Measurements from ENCODE around the gene FOXK1.

FOXK1 gene

DNA sequence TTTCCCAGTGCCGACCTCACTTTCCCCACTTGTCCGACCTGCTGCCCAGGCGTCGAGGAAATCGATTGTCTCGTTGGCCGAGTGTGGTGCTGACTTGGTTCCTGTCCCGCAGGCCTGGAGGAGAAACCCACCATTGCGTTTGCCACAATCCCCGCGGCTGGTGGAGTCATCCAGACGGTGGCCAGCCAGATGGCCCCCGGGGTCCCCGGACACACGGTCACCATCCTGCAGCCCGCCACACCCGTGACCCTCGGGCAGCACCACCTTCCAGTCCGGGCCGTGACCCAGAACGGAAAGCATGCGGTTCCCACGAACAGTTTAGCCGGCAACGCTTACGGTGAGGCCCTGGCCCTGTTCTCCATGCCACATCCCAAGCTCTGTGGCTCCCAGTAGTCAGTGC is 78.9 kb downstream of the FOXK1 start:
- in situ Hi-C loops (cut with MboI; ENCODE audit: low sequenced_read_pairs): loop anchor here (25.0 kb wide), 1 partner anchor 124 kb away; no protein-coding TSS in a partner anchor

- in situ Hi-C loops (cut with MboI; ENCODE audit: low sequenced_read_pairs): loop anchor here (25.0 kb wide), 1 partner anchor 125 kb away; no protein-coding TSS in a partner anchor
These were observed 80.3 kb downstream of the FOXK1 start for GRCh38 chr7:4762121-4763055.

DNA sequence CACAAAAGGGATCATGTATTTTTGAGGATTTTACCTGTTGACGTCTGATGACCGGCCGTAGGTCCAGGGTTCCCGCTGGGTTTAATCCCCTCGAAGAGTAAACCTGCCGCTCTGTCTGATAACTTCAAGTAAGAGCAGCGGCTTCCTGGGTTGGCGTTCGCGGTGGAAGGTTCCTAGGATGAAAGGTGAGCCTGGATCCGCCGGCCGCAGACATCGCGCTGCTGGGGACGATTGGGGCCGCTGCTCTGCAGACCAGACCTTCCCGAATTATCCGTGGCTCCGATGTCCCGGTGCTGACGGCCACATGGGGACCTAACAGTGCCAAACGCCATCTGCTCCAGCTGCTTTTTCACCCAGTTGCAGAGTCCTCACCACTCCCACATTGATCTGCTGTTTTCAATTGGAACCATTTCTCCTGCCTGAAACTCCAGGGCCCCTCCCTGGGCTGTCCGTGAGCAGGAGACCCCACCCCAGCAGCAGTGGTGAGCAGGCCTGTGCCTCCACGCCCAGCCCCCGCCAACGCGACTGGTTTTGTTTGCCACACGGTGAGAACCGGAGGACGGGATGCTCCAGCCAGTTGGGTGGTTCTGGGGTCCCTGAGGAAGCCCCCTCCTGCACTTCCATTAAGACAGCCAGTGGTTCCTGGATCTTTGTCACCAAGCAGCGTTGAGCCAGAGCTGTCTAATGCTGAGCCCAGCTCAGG is 81.1 kb downstream of the FOXK1 start:
- in situ Hi-C loops (cut with MboI; ENCODE audit: low sequenced_read_pairs): loop anchor here (25.0 kb wide), 1 partner anchor 126 kb away; no protein-coding TSS in a partner anchor

- in situ Hi-C loops (cut with MboI; ENCODE audit: low sequenced_read_pairs): loop anchor here (25.0 kb wide), 1 partner anchor 126 kb away; no protein-coding TSS in a partner anchor
These were observed 81.7 kb downstream of the FOXK1 start for GRCh38 chr7:4763794-4764185.

DNA sequence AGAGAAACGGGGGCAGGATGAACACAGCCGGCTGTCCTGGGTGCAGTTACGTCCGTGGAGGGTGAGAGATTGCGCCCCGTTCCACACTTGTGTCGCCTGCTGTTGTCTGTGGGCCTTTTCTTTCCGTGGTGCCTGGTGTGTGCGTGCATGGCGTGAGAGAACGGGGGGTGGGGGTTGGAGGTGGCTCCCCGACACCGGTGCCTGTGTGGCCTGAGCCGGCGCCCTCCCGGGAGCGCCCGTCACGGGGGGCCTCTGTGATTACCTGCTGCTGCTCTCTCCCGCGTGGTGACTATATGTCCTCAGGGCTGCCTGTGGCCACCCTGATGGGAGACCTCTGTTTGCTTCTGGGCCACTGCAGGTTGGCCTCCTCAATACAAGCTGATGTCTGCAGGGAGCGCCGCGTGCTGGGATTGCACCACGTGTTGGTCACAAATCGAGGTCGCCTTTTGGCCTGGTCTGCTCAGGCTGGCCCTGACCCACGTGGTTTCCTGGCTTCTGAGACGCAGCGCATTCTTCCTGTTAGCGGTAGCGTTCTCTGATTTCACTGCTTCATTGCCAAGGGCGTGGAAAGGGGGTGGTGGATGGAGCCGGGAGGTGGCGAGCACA is 82.4 kb downstream of the FOXK1 start:
- in situ Hi-C loops (cut with MboI; ENCODE audit: low sequenced_read_pairs): loop anchor here (25.0 kb wide), 1 partner anchor 127 kb away; no protein-coding TSS in a partner anchor

DNA sequence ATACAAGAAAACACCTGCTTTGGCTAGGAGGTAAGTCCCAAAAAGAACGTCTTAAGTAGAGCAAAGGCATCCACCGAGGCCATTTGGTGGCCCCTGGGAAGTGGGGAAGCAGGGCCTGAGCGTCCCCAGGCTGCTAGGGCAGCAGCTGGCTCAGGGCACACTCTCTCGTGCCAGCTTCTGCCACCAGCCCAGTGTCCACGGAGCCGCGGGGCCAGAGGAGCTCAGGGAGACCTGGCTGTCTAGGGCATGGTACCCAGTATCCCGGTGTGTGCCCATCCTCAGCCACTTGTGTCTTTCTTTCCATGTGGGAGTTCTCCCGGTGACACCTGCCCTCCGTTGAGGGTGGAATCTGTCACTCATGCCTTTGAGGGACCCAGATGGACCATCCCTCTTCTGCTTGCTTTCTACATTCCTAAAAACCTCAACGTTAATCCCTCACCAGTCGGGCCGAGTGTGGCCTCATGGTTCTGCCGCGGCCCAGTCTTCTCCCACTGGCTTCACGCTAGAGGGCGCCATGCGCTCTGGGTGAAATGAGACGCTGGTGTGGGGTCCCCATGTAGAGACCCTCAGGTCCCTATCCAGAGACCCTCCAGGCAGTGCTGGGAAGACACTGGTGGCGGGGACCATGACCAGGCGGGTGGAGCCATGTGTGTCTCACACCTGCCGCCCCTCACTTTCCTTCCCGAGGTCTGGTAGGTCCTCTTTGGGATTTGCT is 83.8 kb downstream of the FOXK1 start:
- in situ Hi-C loops (cut with MboI; ENCODE audit: low sequenced_read_pairs): loop anchor here (25.0 kb wide), 1 partner anchor 129 kb away; no protein-coding TSS in a partner anchor

DNA sequence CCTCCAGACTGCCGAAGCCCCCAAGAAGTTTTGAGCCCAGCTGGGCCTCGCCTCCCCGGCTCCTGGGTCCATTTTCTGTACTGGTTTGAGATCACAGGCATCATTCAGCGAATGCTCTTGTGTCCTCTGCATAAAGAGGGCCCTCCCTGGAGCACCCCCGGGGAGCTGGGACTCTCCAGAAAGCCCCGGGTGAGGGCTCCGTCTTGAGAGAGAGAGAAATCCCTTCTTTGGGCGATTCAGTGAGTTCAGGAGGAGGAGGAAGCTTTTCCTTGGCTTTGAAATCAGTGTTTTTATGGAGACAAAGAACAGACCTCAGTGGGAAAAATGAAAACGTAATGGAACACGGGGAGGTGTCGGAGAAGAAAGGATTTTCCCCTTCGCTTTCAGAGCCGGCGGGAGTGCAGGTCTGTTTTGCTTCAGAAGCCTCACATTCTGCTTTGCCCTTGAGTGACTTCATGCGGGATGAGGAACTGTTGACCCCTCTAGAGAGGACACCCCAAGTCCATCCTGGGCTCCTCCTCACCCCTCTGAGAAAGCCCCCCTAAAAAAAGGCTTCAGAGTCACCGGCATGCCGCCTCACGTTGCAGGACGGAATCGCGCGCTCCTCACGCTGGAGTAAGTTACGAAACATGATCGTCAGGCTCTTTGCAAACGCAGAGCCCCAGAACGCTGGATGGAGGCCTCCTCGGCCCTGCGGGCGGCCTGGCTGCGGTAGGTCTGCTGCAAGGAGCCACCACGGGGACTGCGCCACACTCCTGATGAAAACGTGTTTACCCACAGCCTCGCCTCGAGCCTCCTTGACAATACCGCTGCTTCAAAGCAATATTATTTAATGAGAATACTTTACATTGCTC is 84.8 kb downstream of the FOXK1 start:
- in situ Hi-C loops (cut with MboI; ENCODE audit: low sequenced_read_pairs): loop anchor here (25.0 kb wide), 1 partner anchor 130 kb away; no protein-coding TSS in a partner anchor

DNA sequence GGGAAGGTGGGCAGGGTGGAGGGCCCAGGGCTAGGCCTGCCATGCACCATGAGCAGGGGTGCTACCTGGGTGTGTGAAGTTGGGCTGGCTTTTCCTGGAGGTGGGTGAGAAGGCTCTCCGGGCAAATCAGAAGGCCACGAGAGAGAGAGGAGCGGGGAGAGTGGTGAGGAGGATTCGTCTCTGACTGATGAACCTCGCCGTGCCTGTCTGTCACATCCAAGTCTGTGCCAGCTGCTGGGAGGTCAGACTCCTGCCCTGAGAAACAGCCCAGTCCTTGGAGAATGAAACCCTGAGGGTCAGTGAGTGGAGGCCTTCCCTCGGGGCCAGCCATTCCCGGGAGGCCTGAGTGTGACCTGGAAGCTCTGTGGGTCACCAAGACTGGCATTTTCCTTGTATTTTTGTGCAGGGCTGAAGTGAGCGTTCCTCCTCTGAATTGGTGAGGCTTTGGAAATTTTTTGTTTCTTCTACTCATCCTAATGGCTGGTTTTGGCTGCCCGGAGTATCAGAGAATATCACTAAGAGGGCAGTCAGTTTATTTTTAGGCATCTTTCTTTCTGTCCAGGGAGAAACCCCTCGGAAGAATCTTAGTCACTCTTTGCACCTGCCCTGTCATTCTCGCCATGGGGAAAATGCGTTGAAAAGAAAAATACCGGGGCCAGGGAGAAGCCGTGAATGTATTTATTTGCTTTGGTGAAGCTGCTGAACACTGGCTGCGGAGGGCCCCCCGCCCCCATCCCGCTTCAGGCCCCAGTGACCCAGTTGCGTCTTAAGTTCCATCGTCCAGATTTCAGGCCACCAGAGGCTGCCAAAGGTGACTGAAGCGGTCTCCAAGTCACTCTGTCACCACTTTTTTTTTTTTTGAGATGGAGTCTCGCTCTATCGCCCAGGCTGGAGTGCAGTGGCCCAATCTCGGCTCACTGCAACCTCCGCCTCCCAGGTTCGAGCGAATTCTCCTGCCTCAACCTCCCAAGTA is 86.8 kb downstream of the FOXK1 start:
- in situ Hi-C loops (cut with MboI; ENCODE audit: low sequenced_read_pairs): loop anchor here (25.0 kb wide), 1 partner anchor 132 kb away; no protein-coding TSS in a partner anchor

GRCh38 chr7:4769761-4770160 is 87.7 kb downstream of the FOXK1 start:
- in situ Hi-C loops (cut with MboI; ENCODE audit: low sequenced_read_pairs): loop anchor here (25.0 kb wide), 1 partner anchor 132 kb away; no protein-coding TSS in a partner anchor

DNA sequence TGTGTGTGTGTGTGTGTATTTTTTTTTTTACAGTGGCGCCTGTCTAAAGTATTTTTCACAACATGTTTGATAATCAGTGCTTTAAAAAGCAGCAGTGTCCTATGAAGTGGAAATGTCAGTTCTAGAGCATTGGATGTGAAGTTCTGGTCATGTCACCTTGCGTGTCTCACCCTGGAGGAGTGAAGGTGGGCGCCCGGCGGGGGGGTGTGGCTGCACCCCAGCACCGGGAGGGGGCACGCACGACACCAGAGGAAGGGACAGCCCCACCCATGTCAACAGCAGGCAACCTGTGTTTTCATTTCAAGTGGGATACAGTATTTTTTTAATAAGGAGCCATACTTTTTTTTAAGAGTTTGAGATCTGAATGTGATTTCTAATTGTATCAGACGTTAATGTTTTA is 88.8 kb downstream of the FOXK1 start:
- in situ Hi-C loops (cut with MboI; ENCODE audit: low sequenced_read_pairs): loop anchor here (25.0 kb wide), 1 partner anchor 134 kb away; no protein-coding TSS in a partner anchor

DNA sequence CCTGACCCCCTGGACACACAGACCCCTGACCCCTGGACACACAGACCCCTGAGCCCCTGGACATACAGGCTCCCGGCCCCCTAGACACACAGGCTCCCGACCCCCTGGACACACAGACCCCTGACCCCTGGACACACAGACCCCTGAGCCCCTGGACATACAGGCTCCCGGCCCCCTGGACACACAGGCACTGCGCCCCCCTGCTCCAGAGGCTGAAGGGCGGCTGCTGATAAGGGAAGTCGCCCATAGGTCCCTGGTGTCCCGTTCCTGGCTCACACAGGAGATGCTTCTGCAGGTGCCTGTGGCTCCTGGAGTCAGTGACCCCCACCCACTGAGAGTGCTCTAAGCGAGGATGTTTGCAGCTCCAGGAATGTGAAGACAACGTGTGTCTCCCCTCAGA is 89.6 kb downstream of the FOXK1 start:
- in situ Hi-C loops (cut with MboI; ENCODE audit: low sequenced_read_pairs): loop anchor here (25.0 kb wide), 1 partner anchor 134 kb away; no protein-coding TSS in a partner anchor

DNA sequence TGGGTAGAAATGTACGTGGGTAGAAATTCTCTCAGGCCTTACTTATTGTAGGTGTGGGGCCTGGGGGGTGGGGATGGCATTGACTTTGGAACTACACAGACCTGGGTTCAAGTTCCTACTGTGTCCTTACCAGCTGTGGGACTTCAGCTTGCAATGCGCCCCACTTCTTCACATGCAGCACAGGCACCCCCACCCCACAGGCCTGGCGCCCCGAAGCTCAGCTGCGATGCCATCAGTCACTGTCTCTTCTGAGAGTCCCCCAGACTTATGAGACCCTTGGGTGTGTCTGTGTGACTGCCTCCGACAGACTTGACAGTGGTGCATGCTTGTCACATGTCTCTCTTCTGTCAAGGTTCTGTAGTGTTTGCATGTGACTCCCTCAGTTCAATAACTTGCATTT is 90.2 kb downstream of the FOXK1 start:
- in situ Hi-C loops (cut with MboI; ENCODE audit: low sequenced_read_pairs): loop anchor here (25.0 kb wide), 1 partner anchor 135 kb away; no protein-coding TSS in a partner anchor

DNA sequence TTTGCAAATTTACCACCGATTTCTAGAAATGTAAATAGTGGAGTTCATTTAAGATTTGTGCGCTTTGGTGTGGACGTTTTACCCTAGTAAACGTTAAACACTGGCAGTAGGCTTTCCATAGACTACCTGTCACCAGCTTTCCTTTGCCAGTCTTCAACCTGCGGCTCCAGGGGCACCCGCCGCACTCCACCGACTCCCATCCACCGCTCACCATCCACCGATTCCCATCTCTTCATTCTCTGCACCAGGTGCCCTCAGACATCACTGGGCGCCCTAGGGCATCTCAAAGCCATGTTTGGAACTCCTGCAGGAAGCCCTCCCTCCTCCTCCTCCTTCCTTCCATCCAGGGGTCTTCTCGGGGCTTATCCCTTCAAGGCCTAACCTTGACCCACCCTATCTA is 91.9 kb downstream of the FOXK1 start:
- in situ Hi-C loops (cut with MboI; ENCODE audit: low sequenced_read_pairs): loop anchor here (25.0 kb wide), 1 partner anchor 137 kb away; no protein-coding TSS in a partner anchor

GRCh38 chr7:4774658-4775249 is 92.7 kb downstream of the FOXK1 start:
- in situ Hi-C loops (cut with MboI; ENCODE audit: low sequenced_read_pairs): loop anchor here (25.0 kb wide), 1 partner anchor 137 kb away; no protein-coding TSS in a partner anchor

DNA sequence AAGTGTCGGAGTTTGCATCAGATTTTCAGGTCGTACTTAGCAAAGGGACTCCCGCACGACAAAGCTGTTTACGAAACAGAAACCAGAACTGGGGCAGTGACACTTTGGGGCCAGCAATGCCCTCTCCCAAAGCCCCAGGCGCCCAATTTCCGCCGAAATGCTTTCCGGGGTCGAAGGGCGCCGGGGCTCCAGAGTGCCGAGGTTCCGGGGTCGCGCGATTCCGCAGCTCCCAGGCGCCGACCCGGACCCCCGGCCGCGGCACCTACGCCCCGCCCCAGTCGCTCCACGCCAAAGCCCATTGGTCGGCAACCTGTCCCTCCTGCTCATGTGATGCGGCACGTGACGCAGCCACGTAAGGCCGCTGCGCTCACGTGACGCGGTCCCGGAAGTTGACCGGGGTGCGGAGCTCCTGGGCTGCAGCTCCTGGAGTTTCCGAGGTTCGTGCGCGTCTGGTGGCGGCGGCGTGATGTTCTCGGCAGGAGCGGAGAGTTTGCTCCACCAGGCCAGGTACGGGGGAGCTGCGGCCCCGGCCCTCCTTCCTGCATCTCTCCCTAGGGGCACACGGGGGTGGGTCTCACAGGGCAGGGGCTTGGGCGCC is 93.3 kb downstream of the FOXK1 start, which contains the start of gene AP5Z1:
Gene AP5Z1 (plus strand): TSS at position 374 of the 598 bp plus-strand sequence. CDS start 93 bp downstream, at position 467.
- in situ Hi-C loops (cut with MboI; ENCODE audit: low sequenced_read_pairs): no loop called here

DNA sequence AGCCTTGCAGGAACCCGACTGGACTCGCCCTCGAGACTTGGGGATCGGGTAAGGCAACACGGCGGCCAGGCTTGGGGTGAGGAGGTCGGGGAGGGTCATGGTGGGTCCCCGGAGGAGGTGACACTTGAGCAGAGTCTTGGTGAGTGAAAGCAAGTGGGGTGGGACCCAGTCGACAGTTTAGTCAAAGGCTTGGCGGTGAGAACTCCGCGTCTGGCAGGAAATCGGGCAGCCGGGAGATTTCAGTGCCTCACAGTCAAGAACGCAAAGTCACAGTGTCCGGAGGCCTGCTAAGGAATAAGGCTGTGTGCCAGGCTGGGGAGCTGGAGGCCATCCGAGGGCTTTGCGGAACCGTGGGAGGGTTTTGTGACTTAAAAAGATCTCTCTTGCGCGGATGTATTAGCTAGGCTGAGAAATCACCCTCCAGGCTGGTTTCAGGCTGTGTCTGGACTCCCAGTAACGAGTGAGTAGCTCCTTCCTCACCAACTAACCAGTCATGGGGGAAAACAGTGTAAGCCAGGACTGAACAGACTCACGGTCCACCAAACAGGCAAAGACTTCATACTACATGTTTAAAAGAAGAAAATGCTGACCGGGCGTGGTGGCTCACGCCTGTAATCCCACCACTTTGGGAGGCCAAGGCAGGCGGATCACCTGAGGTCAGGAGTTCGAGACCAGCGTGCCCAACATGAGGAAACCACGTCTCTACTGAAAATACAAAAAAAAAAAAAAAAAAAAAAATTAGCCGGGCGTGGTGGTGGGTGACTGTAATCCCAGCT is 93.9 kb downstream of the FOXK1 start:
- in situ Hi-C loops (cut with MboI; ENCODE audit: low sequenced_read_pairs): no loop called here
